Mesenchymal stem cell (in vitro differentiated cells and primary cell): ENCODE data around the gene RHBDF2.

Experiments used
- DNase-seq: peaks from one replicate; pipeline ENCODE4 v3.0.0-alpha.2; 2013
- H2AFZ ChIP-seq: one replicate; pipeline ENCODE4 v1.6.1; 2013; ENCODE audit warnings: low read depth, mild to moderate bottlenecking, control low read depth, inconsistent platforms, low read length, moderate library complexity
- H2AK5ac ChIP-seq: 2 replicates; pipeline ENCODE4 v1.6.1; 2013; ENCODE audit warnings: low read length, moderate library complexity, mild to moderate bottlenecking, inconsistent platforms; ENCODE audit not compliant: severe bottlenecking
- H2BK120ac ChIP-seq: one replicate; pipeline ENCODE4 v1.6.1; 2013; ENCODE audit warnings: low read depth, mild to moderate bottlenecking, inconsistent platforms, low read length, moderate library complexity
- H2BK12ac ChIP-seq, 2 experiments: one replicate each; pipeline ENCODE4 v1.6.1; 2013; ENCODE audit warnings: inconsistent platforms in 2 of 2, low read length in 2 of 2, mild to moderate bottlenecking in 2 of 2, moderate library complexity in 2 of 2, control low read depth in 1 of 2
- H2BK15ac ChIP-seq: one replicate; pipeline ENCODE4 v1.6.1; 2013; ENCODE audit warnings: mild to moderate bottlenecking, low read depth, inconsistent platforms; ENCODE audit not compliant: poor library complexity, severe bottlenecking
- H2BK5ac ChIP-seq: 2 replicates; pipeline ENCODE4 v1.6.1; 2013; ENCODE audit warnings: low read depth, mild to moderate bottlenecking, low read length, control low read depth, inconsistent platforms; ENCODE audit not compliant: poor library complexity, severe bottlenecking
- H3K14ac ChIP-seq, 2 experiments: one replicate each; pipeline ENCODE4 v1.6.1; 2013; ENCODE audit warnings: inconsistent platforms in 2 of 2, low read length in 2 of 2, control low read depth in 1 of 2, mild to moderate bottlenecking in 1 of 2, moderate library complexity in 1 of 2
- H3K18ac ChIP-seq, 2 experiments: one replicate each; pipeline ENCODE4 v1.6.1; 2013; ENCODE audit warnings: inconsistent platforms in 2 of 2, low read length in 2 of 2, control low read depth in 1 of 2, low read depth in 1 of 2, mild to moderate bottlenecking in 1 of 2
- H3K23ac ChIP-seq, 2 experiments: one replicate each; pipeline ENCODE4 v1.6.1; 2013; ENCODE audit warnings: inconsistent platforms in 2 of 2, low read length in 2 of 2, mild to moderate bottlenecking in 2 of 2, moderate library complexity in 2 of 2, control low read depth in 1 of 2
- H3K27ac ChIP-seq: 2 replicates; pipeline ENCODE4 v1.5.1; 2013; ENCODE audit warnings: mild to moderate bottlenecking, moderate library complexity, low read length, control low read depth, inconsistent platforms; ENCODE audit not compliant: poor library complexity, severe bottlenecking
- H3K27me3 ChIP-seq, 2 experiments: 2 replicates each; pipeline versions ENCODE4 v1.6.1 to v1.7.0; 2013; ENCODE audit warnings: low read length in 2 of 2, mild to moderate bottlenecking in 2 of 2, moderate library complexity in 2 of 2, control low read depth in 1 of 2, inconsistent platforms in 1 of 2; ENCODE audit not compliant: control insufficient read depth in 1 of 2, insufficient read depth in 1 of 2
- H3K36me3 ChIP-seq, 2 experiments: 2 replicates each; pipeline versions ENCODE4 v1.6.1 to v1.7.0; 2013; ENCODE audit warnings: low read length in 2 of 2, control low read depth in 1 of 2, inconsistent platforms in 1 of 2, low read depth in 1 of 2, mild to moderate bottlenecking in 1 of 2; ENCODE audit not compliant: insufficient read depth in 2 of 2, control insufficient read depth in 1 of 2
- H3K4ac ChIP-seq, 2 experiments: one replicate each; pipeline ENCODE4 v1.6.1; 2013; ENCODE audit warnings: inconsistent platforms in 2 of 2, low read length in 2 of 2, mild to moderate bottlenecking in 2 of 2, moderate library complexity in 2 of 2, control low read depth in 1 of 2, low read depth in 1 of 2
- H3K4me1 ChIP-seq: 2 replicates; pipeline ENCODE4 v1.6.1; 2013; ENCODE audit warnings: low read depth, low read length, control low read depth; ENCODE audit not compliant: control insufficient read depth, insufficient read depth
- H3K4me2 ChIP-seq: 2 replicates; pipeline ENCODE4 v1.6.1; 2013; ENCODE audit warnings: low read length, mild to moderate bottlenecking, inconsistent platforms; ENCODE audit not compliant: poor library complexity, severe bottlenecking
- H3K4me3 ChIP-seq, 2 experiments: 2 replicates each; pipeline versions ENCODE4 v1.5.1 to v1.7.0; 2013; ENCODE audit warnings: low read length in 2 of 2, mild to moderate bottlenecking in 2 of 2, control low read depth in 1 of 2, low read depth in 1 of 2; ENCODE audit not compliant: insufficient read depth in 1 of 2
- H3K79me1 ChIP-seq: replicated peaks from 2 replicates; pipeline ENCODE4 v1.6.1; 2013; ENCODE audit warnings: mild to moderate bottlenecking, control low read depth, low read length, inconsistent platforms; ENCODE audit not compliant: poor library complexity, severe bottlenecking
- H3K9ac ChIP-seq: 2 replicates; pipeline ENCODE4 v1.7.0; 2013; ENCODE audit warnings: mild to moderate bottlenecking, low read length, moderate library complexity
- H3K9me3 ChIP-seq: 2 replicates; pipeline ENCODE4 v1.7.0; 2013; ENCODE audit warnings: mild to moderate bottlenecking, low read length; ENCODE audit not compliant: control insufficient read depth
- H4K8ac ChIP-seq: one replicate; pipeline ENCODE4 v1.6.1; 2013; ENCODE audit warnings: inconsistent platforms, mild to moderate bottlenecking, low read length, moderate library complexity
- H4K91ac ChIP-seq: one replicate; pipeline ENCODE4 v1.6.1; 2013; ENCODE audit warnings: mild to moderate bottlenecking, low read length, inconsistent platforms
- WGBS: methylation state at CpG from one replicate; pipeline ENCODE4 v1.1.7; 2013; ENCODE audit warnings: mixed read lengths; 5-methylcytosine and 5-hydroxymethylcytosine counted together

RHBDF2 gene

GRCh38 chr17:76544546-76545365, 43.5 kb upstream of the RHBDF2 start:
- Histone ChIP-seq H2AK5ac (no peak overlapping the region), H3K4me3 (no peak overlapping the region), H3K9me3 (no peaks in the 10 kb centered on the region), H2BK120ac (peak overlapping the region; percentile 91), H3K27me3 (peaks cover 0 to 6% of the 10 kb centered on the region in 2 experiments), H3K36me3 (peaks cover 2 to 6% of the 10 kb centered on the region in 2 experiments), H2BK12ac (peak overlapping the region; percentile 56 to 95), H3K23ac (no peak overlapping the region), H3K79me1 (no peaks in the 10 kb centered on the region), H3K4me2 (no peak overlapping the region), H3K18ac (peak overlapping the region; percentile 71 to 94), H3K4ac (peak overlapping the region; percentile 77 to 90), H2BK5ac (no peak overlapping the region), H4K91ac (peak overlapping the region; percentile 91), H3K4me1 (peaks cover 45% of the 10 kb centered on the region), H3K9ac (no peak overlapping the region), H3K14ac (peak overlapping the region in 1 of 2 experiments; percentile 86), H2AFZ (no peak overlapping the region), H2BK15ac (peak overlapping the region; percentile 73), H3K27ac (no peak overlapping the region), H4K8ac (peak overlapping the region; percentile 86)
- peak; percentile 67 for DNase-seq
- WGBS, result 52% methylated on average over 21 of the region's 24 CpGs

- peak overlapping the region; percentile 73 for H2BK15ac ChIP-seq
- H3K9me3 ChIP-seq, result no peaks in the 10 kb centered on the region
- peaks cover 46% of the 10 kb centered on the region for H3K4me1 ChIP-seq
- peak overlapping the region; percentile 71 to 94 for H3K18ac ChIP-seq
- H3K79me1 ChIP-seq, result no peaks in the 10 kb centered on the region
- peaks cover 0 to 6% of the 10 kb centered on the region in 2 experiments for H3K27me3 ChIP-seq
- WGBS, result 20% methylated on average over 20 of the region's 22 CpGs
- peak overlapping the region in 1 of 2 experiments; percentile 86 for H3K14ac ChIP-seq
- peak overlapping the region; percentile 77 to 90 for H3K4ac ChIP-seq
- peak overlapping the region; percentile 86 for H4K8ac ChIP-seq
- peak overlapping the region; percentile 91 for H2BK120ac ChIP-seq
- H2AK5ac ChIP-seq, result no peak overlapping the region
- no peak overlapping the region for H3K27ac ChIP-seq
- no peak overlapping the region for H2BK5ac ChIP-seq
- peak; percentile 75 for DNase-seq
- no peak overlapping the region for H3K4me3 ChIP-seq
- peak overlapping the region; percentile 14 to 57 for H3K23ac ChIP-seq
- no peak overlapping the region for H3K9ac ChIP-seq
- no peak overlapping the region for H3K4me2 ChIP-seq
- H4K91ac ChIP-seq, result peak overlapping the region; percentile 91
- H2BK12ac ChIP-seq, result peak overlapping the region; percentile 39 to 95
- H3K36me3 ChIP-seq, result peaks cover 2 to 6% of the 10 kb centered on the region in 2 experiments
- H2AFZ ChIP-seq, result no peak overlapping the region
Measured at GRCh38 chr17:76543826-76544545, 42.8 kb upstream of the RHBDF2 start.

GRCh38 chr17:76543482-76543825, 42.2 kb upstream of the RHBDF2 start:
- Histone ChIP-seq H3K4me2 (no peak overlapping the region), H3K27me3 (peaks cover 0 to 6% of the 10 kb centered on the region in 2 experiments), H3K23ac (no peak overlapping the region), H3K27ac (no peak overlapping the region), H3K9me3 (no peaks in the 10 kb centered on the region), H2BK12ac (peak overlapping the region; percentile 39 to 73), H2BK120ac (no peak overlapping the region), H3K14ac (peak overlapping the region in 1 of 2 experiments; percentile 46), H2BK15ac (peak overlapping the region; percentile 61), H3K4ac (peak overlapping the region in 1 of 2 experiments; percentile 57), H3K4me3 (no peak overlapping the region), H4K8ac (peak overlapping the region; percentile 75), H2AK5ac (no peak overlapping the region), H2BK5ac (no peak overlapping the region), H3K9ac (no peak overlapping the region), H2AFZ (no peak overlapping the region), H3K4me1 (peaks cover 48% of the 10 kb centered on the region), H4K91ac (peak overlapping the region; percentile 91), H3K18ac (peak overlapping the region; percentile 35 to 71), H3K36me3 (peaks cover 2 to 6% of the 10 kb centered on the region in 2 experiments), H3K79me1 (no peaks in the 10 kb centered on the region)
- no peak for DNase-seq
- WGBS, result 48% methylated on average over 6 of the region's 6 CpGs

GRCh38 chr17:76542984-76543383, 41.8 kb upstream of the RHBDF2 start:
- Histone ChIP-seq H3K4me3 (no peak overlapping the region), H3K27ac (no peak overlapping the region), H4K91ac (peak overlapping the region; percentile 74), H3K4me2 (no peak overlapping the region), H2AK5ac (no peak overlapping the region), H3K79me1 (no peaks in the 10 kb centered on the region), H2BK5ac (no peak overlapping the region), H3K14ac (peak overlapping the region in 1 of 2 experiments; percentile 15), H3K27me3 (peaks cover 0 to 6% of the 10 kb centered on the region in 2 experiments), H3K23ac (no peak overlapping the region), H2AFZ (no peak overlapping the region), H3K9ac (no peak overlapping the region), H3K18ac (peak overlapping the region in 1 of 2 experiments; percentile 1), H4K8ac (peak overlapping the region; percentile 16), H2BK120ac (no peak overlapping the region), H3K4me1 (peaks cover 53% of the 10 kb centered on the region), H2BK15ac (peak overlapping the region; percentile 66), H3K9me3 (no peaks in the 10 kb centered on the region), H3K36me3 (peaks cover 2 to 6% of the 10 kb centered on the region in 2 experiments), H2BK12ac (peak overlapping the region; percentile 29 to 99), H3K4ac (peak overlapping the region; percentile 42 to 68)
- 73% methylated on average over 8 of the region's 8 CpGs for WGBS
- no peak for DNase-seq
